MCF 10A (cell line): ENCODE measurements around the gene LRRK1. TPM values are rescaled to one million over a fixed set of nuclear protein-coding genes. Genes with fewer than 3 reads are reported as not detected.

Experiments
- BruUV-seq: library from RNA; stranded (reverse); fragments of 400-500 nt; replicated peaks from 2 replicates; lab custom pipeline; 2021; lab: Mats Ljungman, UMichigan
- CTCF ChIA-PET: fragments of 300-600 bp; sonication (Branson Sonifier 250); formaldehyde crosslinking; extraction: SDS; loops from one replicate; lab custom pipeline; 2021; ENCODE audit warnings: antibody characterized with exemption, inconsistent platforms; lab: Yijun Ruan, JAX
- POLR2A ChIA-PET: fragments of 300-600, 350-650 bp; sonication (Branson Sonifier 250); formaldehyde crosslinking; extraction: SDS; loops from one replicate; lab custom pipeline; 2020; ENCODE audit warnings: antibody characterized with exemption, inconsistent platforms; lab: Yijun Ruan, JAX
- DNase-seq: peaks from one replicate; pipeline ENCODE4 v3.0.0-alpha.2; 2018; ENCODE audit not compliant: unreplicated experiment
- H3K27ac Mint-ChIP-seq: one replicate; pipeline ENCODE4 v1.8.0; 2022; ENCODE audit warnings: mild to moderate bottlenecking, low read depth, mixed read lengths; ENCODE audit not compliant: unreplicated experiment
- H3K27me3 Mint-ChIP-seq: one replicate; pipeline ENCODE4 v1.8.0; 2022; ENCODE audit warnings: mixed read lengths; ENCODE audit not compliant: insufficient read depth, unreplicated experiment
- H3K36me3 Mint-ChIP-seq: one replicate; pipeline ENCODE4 v1.8.0; 2022; ENCODE audit warnings: mild to moderate bottlenecking, moderate library complexity, mixed read lengths; ENCODE audit not compliant: insufficient read depth, unreplicated experiment
- H3K4me1 Mint-ChIP-seq: one replicate; pipeline ENCODE4 v1.8.0; 2022; ENCODE audit warnings: mixed read lengths; ENCODE audit not compliant: insufficient read depth, unreplicated experiment
- H3K4me3 Mint-ChIP-seq: one replicate; pipeline ENCODE4 v1.8.0; 2022; ENCODE audit warnings: mild to moderate bottlenecking, moderate library complexity, mixed read lengths; ENCODE audit not compliant: unreplicated experiment
- H3K9me3 Mint-ChIP-seq: one replicate; pipeline ENCODE4 v1.8.0; 2022; ENCODE audit warnings: mixed read lengths; ENCODE audit not compliant: unreplicated experiment
- intact Hi-C: fragments of 100-400 bp; cut with micrococcal nuclease; formaldehyde crosslinking; loops from 2 replicates; pipeline ENCODE4 v1.14.1; 2022
- total RNA-seq: library from RNA; stranded (reverse); gene quantifications from 2 replicates; pipeline ENCODE4 v1.2.3, GENCODE V29; 2022
- TF ChIP-seq, protein P1 (sequence below): fragments of 200-600 bp; IDR thresholded peaks from one replicate; pipeline ENCODE4 v1.8.0; 2022; ENCODE audit warnings: antibody characterized with exemption, mild to moderate bottlenecking; ENCODE audit not compliant: unreplicated experiment

The LRRK1 gene
- total RNA-seq, 1 experiment from 2014 or later = 15.4 TPM

DNA sequence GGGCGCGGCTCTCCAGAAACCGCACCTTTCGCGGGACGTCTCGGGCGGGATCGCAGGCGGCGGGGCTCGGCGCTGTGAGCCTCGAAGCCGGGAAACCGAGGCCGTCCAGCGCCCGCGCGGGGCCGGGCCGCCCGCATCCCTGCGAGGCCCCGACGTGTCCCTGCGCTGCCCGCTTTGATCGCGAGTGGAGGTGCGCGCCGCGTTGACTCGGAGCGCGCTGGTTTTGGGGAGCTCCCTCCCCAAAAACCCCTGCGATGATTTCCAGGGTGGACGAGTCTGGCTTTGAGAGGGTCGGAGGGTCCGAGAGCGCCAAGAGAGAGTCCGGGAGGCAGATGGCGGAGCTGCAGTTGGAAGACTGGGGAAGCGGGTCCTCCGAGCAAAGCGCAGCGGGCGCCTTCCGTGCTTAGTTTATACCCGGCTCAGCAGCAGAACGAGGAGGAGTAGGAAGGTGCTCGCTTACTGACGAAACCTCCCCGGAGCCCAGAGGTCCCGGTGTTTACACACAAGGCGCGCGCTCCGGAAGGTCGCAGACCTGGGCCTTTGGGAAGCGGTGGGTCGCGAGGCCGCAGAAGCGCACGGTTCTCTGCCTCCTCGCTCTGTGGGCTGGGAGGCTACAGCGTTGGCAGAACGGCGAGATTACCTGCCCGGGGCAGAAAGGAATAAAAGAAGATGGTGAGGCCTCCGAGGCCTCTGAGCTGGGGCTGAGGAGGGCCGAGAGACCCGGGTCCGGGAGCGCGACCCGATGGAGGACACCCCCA, 38.8 kb upstream of the LRRK1 start:
- Mint-ChIP-seq H3K4me1 (no peaks in the 10 kb centered on the region), H3K9me3 (no peaks in the 10 kb centered on the region), H3K4me3 (peak overlapping the region; percentile 57), H3K27me3 (no peaks in the 10 kb centered on the region), H3K36me3 (peaks cover 6% of the 10 kb centered on the region), H3K27ac (no peak overlapping the region)
- ChIA-PET CTCF (interaction anchor here (0.9 kb wide), 1 partner anchor 9 kb away, joined by 3 read pairs; no protein-coding TSS in a partner anchor), POLR2A (no interaction called here)
- no peak for DNase-seq
- no TSS peak for BruUV-seq
- TF ChIP-seq, protein P1, sequence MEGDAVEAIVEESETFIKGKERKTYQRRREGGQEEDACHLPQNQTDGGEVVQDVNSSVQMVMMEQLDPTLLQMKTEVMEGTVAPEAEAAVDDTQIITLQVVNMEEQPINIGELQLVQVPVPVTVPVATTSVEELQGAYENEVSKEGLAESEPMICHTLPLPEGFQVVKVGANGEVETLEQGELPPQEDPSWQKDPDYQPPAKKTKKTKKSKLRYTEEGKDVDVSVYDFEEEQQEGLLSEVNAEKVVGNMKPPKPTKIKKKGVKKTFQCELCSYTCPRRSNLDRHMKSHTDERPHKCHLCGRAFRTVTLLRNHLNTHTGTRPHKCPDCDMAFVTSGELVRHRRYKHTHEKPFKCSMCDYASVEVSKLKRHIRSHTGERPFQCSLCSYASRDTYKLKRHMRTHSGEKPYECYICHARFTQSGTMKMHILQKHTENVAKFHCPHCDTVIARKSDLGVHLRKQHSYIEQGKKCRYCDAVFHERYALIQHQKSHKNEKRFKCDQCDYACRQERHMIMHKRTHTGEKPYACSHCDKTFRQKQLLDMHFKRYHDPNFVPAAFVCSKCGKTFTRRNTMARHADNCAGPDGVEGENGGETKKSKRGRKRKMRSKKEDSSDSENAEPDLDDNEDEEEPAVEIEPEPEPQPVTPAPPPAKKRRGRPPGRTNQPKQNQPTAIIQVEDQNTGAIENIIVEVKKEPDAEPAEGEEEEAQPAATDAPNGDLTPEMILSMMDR = no peak
- intact Hi-C loops = no loop called here

- no peaks in the 10 kb centered on the region for H3K27me3 Mint-ChIP-seq
- no TSS peak for BruUV-seq
- peak overlapping the region; percentile 57 for H3K4me3 Mint-ChIP-seq
- TF ChIP-seq, protein P1 = no peak
- no peaks in the 10 kb centered on the region for H3K4me1 Mint-ChIP-seq
- H3K27ac Mint-ChIP-seq = no peak overlapping the region
- no peak for DNase-seq
- ChIA-PET CTCF (no interaction called here), POLR2A (no interaction called here)
- H3K9me3 Mint-ChIP-seq = no peaks in the 10 kb centered on the region
- peaks cover 6% of the 10 kb centered on the region for H3K36me3 Mint-ChIP-seq
- intact Hi-C loops = no loop called here
Observed at GRCh38 chr15:100880897-100881242, 38.3 kb upstream of the LRRK1 start.

DNA sequence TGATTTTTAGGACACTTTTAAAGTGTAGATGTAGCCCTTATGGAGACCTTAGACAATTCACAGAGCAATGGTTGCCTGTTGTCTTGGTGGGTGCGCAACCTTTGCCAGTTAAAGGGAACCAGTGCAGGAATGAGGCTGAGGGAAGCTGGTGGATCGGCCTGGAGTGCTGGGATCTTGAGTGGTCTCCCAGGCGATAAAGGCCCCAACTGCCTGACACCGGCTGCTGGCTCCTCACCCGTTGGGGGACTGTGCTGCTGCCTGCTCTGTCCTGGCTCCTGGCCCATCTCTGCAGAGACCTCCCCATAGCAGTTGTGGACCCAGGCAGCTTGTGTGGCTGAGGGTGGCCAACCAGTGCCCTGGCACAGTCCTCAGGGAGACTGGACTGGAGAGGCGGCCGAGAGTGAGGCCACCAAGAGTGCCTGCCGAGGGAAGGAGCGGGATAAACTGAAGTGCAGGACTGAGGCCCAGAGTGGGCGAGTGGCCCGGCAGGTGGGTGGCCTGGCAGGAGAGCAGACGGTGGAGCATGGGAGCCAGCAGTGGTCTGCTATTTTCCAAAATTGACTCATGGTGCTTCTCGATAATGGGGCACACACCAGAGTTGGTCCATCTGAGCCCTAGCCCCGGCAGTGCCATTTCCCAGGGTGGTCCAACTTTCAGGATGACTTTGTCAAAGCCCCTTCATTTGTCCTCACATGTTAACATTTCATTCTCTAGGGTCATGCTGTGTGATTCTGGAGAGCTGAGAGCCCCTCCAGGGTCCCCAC, 37.4 kb upstream of the LRRK1 start:
- H3K4me1 Mint-ChIP-seq = no peaks in the 10 kb centered on the region
- POLR2A ChIA-PET = no interaction called here
- no peak for DNase-seq
- TF ChIP-seq, protein P1 = no peak
- H3K27me3 Mint-ChIP-seq = no peaks in the 10 kb centered on the region
- no peak overlapping the region for H3K4me3 Mint-ChIP-seq
- CTCF ChIA-PET = interaction anchor here (1.0 kb wide), 1 partner anchor 127 kb away, joined by 4 read pairs; no protein-coding TSS in a partner anchor
- intact Hi-C loops = no loop called here
- H3K9me3 Mint-ChIP-seq = no peaks in the 10 kb centered on the region
- no peak overlapping the region for H3K27ac Mint-ChIP-seq
- no TSS peak for BruUV-seq
- peaks cover 6% of the 10 kb centered on the region for H3K36me3 Mint-ChIP-seq

DNA sequence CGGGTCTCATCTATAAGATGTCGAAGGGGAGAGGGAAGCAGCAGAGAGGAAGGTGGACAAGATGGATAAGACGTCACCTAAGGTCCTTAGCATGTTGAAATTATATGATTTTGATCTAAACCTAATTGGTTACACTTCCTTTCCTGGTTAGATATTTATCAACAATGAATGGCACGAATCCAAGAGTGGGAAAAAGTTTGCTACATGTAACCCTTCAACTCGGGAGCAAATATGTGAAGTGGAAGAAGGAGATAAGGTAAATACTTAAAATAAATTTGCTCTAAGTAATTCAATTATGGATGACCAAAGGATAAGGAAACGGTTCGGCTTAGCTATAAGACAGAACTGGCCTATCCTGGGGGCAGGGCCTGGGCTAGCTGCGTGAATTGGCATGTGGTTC, 34.0 kb upstream of the LRRK1 start:
- intact Hi-C loops = no loop called here
- H3K4me1 Mint-ChIP-seq = no peaks in the 10 kb centered on the region
- POLR2A ChIA-PET = no interaction called here

More for the DNA sequence above, 34.0 kb upstream of the LRRK1 start:
- no peaks in the 10 kb centered on the region for H3K9me3 Mint-ChIP-seq
- no peaks in the 10 kb centered on the region for H3K36me3 Mint-ChIP-seq
- no peak for DNase-seq
- H3K27me3 Mint-ChIP-seq = no peaks in the 10 kb centered on the region
- no peak overlapping the region for H3K27ac Mint-ChIP-seq
- CTCF ChIA-PET = interaction anchor here (1.1 to 1.2 kb wide), 2 partner anchors 12 to 30 kb away, joined by 3 to 5 read pairs; no protein-coding TSS in a partner anchor
- BruUV-seq = no TSS peak
- TF ChIP-seq, protein P1 = no peak
- H3K4me3 Mint-ChIP-seq = no peak overlapping the region
